NCI-H2081 (cell line): ENCODE measurements around the gene NLRP7.

Experiments
- DNase-seq, 2 experiments: peaks; one replicate each; lab custom pipeline; 2025; lab: John Stamatoyannopoulos, UW

Gene NLRP7

DNA sequence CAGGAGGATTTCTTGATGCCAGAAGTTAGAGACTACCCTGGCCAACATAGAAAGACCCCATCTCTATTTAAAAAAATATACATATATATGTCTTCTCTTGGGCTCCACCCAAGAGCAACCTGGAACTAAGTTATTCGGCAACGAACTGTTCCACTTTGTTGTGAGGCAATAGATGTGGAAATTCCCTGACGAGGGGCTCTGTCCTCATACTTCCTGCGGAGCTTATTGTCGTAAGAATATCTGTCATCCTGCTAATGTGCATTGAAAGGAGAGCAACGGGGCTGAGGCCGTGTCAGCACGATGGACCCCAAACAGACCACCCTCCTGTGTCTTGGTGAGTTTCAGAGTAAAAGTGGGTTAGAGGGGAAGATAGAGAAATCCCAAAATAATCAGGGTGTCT, 73.3 kb downstream of the NLRP7 start, which contains the start of gene FCAR:
Gene FCAR, plus strand, starts transcription at position 246 of the 400 bp plus-strand sequence. Its CDS starts 55 bp downstream, at position 301.
- DNase-seq = no peak
